Liver (tissue), 9 donors: ENCODE results near the gene ABCA4. TPM values are rescaled to one million over a fixed set of nuclear protein-coding genes. Genes with fewer than 3 reads are reported as not detected.
A peak's percentile ranks its signal among the peaks of the same experiment; 100 is the strongest.

Experiments
- DNase-seq: peaks from one replicate; pipeline ENCODE4 v3.0.0-alpha.2; 2017; ENCODE audit warnings: low spot score
- H3K27ac ChIP-seq, 2 donors: one replicate each; pipeline ENCODE4 v1.7.0; 2013; ENCODE audit warnings: inconsistent platforms in 2 of 2, low read length in 2 of 2, control low read depth in 1 of 2, low read depth in 1 of 2, mild to moderate bottlenecking in 1 of 2
- H3K27me3 ChIP-seq, 4 donors: one replicate each; pipeline versions ENCODE4 v1.6.1 to v1.7.0; 2013; ENCODE audit warnings: low read length in 3 of 4, inconsistent platforms in 1 of 4, mild to moderate bottlenecking in 1 of 4, moderate library complexity in 1 of 4; ENCODE audit not compliant: control insufficient read depth in 4 of 4, insufficient read depth in 4 of 4
- H3K36me3 ChIP-seq, 4 donors: one replicate each; pipeline versions ENCODE4 v1.6.1 to v1.7.0; 2013; ENCODE audit warnings: low read length in 3 of 4, mild to moderate bottlenecking in 3 of 4, low read depth in 1 of 4, moderate library complexity in 1 of 4; ENCODE audit not compliant: control insufficient read depth in 4 of 4, insufficient read depth in 3 of 4
- H3K4me1 ChIP-seq, 4 donors: one replicate each; pipeline versions ENCODE4 v1.6.1 to v1.7.0; 2013; ENCODE audit warnings: low read length in 3 of 4, mild to moderate bottlenecking in 3 of 4, moderate library complexity in 1 of 4; ENCODE audit not compliant: control insufficient read depth in 4 of 4, insufficient read depth in 4 of 4
- H3K4me3 ChIP-seq, 3 donors: one replicate each; pipeline versions ENCODE4 v1.6.1 to v1.7.0; 2013; ENCODE audit warnings: low read length in 3 of 3, control low read depth in 1 of 3, low read depth in 1 of 3, mild to moderate bottlenecking in 1 of 3
- H3K9ac ChIP-seq, 2 donors: one replicate each; pipeline ENCODE4 v1.7.0; 2013; ENCODE audit warnings: low read length in 2 of 2, mild to moderate bottlenecking in 2 of 2, moderate library complexity in 2 of 2, control low read depth in 1 of 2, low read depth in 1 of 2
- H3K9me3 ChIP-seq, 4 donors: one replicate each; pipeline versions ENCODE4 v1.6.1 to v1.7.0; 2013; ENCODE audit warnings: low read length in 3 of 4; ENCODE audit not compliant: control insufficient read depth in 4 of 4
- EGR1 ChIP-seq, 2 donors: IDR thresholded peaks; 2 replicates each; pipeline ENCODE4 v1.6.1; 2016 to 2018; ENCODE audit warnings: antibody characterized with exemption in 2 of 2, low read depth in 2 of 2
- FOXA1 ChIP-seq: IDR thresholded peaks from 2 replicates; pipeline ENCODE4 v1.6.1; 2016; ENCODE audit warnings: antibody characterized with exemption
- FOXA2 ChIP-seq: IDR thresholded peaks from 2 replicates; pipeline ENCODE4 v1.6.1; 2016; ENCODE audit warnings: antibody characterized with exemption
- GABPA ChIP-seq, 2 donors: IDR thresholded peaks in 1 of 2; conservative IDR thresholded peaks in 1 of 2; 2 replicates each; pipeline ENCODE4 v1.6.1; 2016; ENCODE audit warnings: antibody characterized with exemption in 2 of 2, mild to moderate bottlenecking in 1 of 2, moderate library complexity in 1 of 2
- HNF4A ChIP-seq, 2 donors: conservative IDR thresholded peaks; 2 replicates each; pipeline ENCODE4 v1.6.1; 2016; ENCODE audit warnings: antibody characterized with exemption in 2 of 2, mild to moderate bottlenecking in 2 of 2
- HNF4G ChIP-seq: IDR thresholded peaks from 2 replicates; pipeline ENCODE4 v1.6.1; 2016; ENCODE audit warnings: antibody characterized with exemption
- NR2F2 ChIP-seq: IDR thresholded peaks from 2 replicates; pipeline ENCODE4 v1.6.1; 2016; ENCODE audit warnings: antibody characterized with exemption
- RAD21 ChIP-seq, 2 donors: IDR thresholded peaks; 2 replicates each; pipeline ENCODE4 v1.6.1; 2016; ENCODE audit warnings: antibody characterized with exemption in 2 of 2, mild to moderate bottlenecking in 2 of 2
- RXRA ChIP-seq, 2 donors: IDR thresholded peaks; 2 replicates each; pipeline ENCODE4 v1.6.1; 2017 to 2018; ENCODE audit warnings: antibody characterized with exemption in 2 of 2, mild to moderate bottlenecking in 1 of 2
- SP1 ChIP-seq: IDR thresholded peaks from 2 replicates; pipeline ENCODE4 v1.6.1; 2018; ENCODE audit warnings: antibody characterized with exemption, mild to moderate bottlenecking
- TAF1 ChIP-seq: conservative IDR thresholded peaks from 2 replicates; pipeline ENCODE4 v1.6.1; 2016; ENCODE audit warnings: antibody characterized with exemption, mild to moderate bottlenecking
- YY1 ChIP-seq: IDR thresholded peaks from 2 replicates; pipeline ENCODE4 v1.6.1; 2016; ENCODE audit warnings: antibody characterized with exemption, mild to moderate bottlenecking
- WGBS: extraction: QIAGEN DNeasy Blood & Tissue Kit; methylation state at CpG from one replicate; pipeline ENCODE4 v1.1.7; 2013; 5-methylcytosine and 5-hydroxymethylcytosine counted together
- polyA plus RNA-seq, 2 donors: library from polyadenylated mRNA; stranded (reverse) in 1 of 2; unstranded in 1 of 2; fragments of 200-250 nt in 1 of 2; fragments of >200 nt in 1 of 2; fragmentation: Nextera tagmentation in 1 of 2; extraction: Ambion mirVana in 1 of 2; gene quantifications; one replicate each; pipeline versions ENCODE4 v1.2.1 to v1.2.3, GENCODE V29; 2013 to 2015
- total RNA-seq, 2 donors: library from RNA; depleted of rRNA; stranded (reverse); fragments of >200 nt; gene quantifications; one replicate each; pipeline ENCODE4 v1.2.3, GENCODE V29; 2014
- TF ChIP-seq, protein P1 (sequence below): fragments of 150-350 bp; IDR thresholded peaks from 2 replicates; pipeline ENCODE4 v1.5.1; 2017; ENCODE audit warnings: improper control_type of control experiment, low read depth, low read length; ENCODE audit not compliant: missing input control
- TF ChIP-seq, protein P2 (sequence below): IDR thresholded peaks from 2 replicates; pipeline ENCODE4 v1.6.1; 2016; ENCODE audit warnings: antibody characterized with exemption
- donor health status: healthy.
- donor health status: healthy.
- donor health status: healthy.
- donor health status: healthy.
- donor health status: healthy.

The ABCA4 gene
- total and polyA plus RNA-seq, 4 donors, result 0.19 to 1.5 (median 0.38) TPM

DNA sequence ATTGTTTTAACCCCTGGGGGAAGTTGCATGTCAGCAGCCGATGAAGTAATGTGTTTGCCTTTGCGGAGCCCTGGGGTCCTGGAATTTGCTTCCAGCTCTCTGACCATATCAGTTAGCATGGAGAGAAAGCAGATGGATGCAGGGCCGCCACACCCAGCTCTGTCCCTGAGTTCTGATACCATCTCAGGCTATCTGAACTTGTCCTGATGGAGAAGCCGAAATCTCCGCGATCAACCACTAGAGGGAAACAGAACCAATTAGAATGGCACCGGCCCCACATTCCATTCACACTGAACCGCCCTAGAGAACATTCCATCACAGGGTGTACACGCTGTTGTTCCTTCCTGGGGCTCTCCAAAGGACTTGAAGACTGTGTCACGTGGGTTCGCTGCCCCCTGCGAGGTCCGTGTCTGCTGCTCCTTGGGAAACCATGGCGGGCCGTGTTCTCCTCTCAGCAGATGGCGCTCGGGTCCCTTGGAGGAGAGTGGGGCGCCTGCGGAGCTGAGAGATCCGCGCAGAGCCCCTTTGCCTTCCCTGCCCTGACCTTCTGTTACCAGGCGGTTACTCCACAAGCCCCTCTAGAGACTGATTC is 75.4 kb downstream of the ABCA4 start:
- Histone ChIP-seq H3K9ac (no peak overlapping the region), H3K27me3 (no peaks in the 10 kb centered on the region), H3K4me1 (peaks cover 0 to 4% (median 2%) of the 10 kb centered on the region in 4 donors), H3K9me3 (no peaks in the 10 kb centered on the region), H3K36me3 (no peaks in the 10 kb centered on the region), H3K4me3 (peak overlapping the region in 2 of 3 donors; percentile 32 to 38), H3K27ac (peak overlapping the region; percentile 33 to 43)
- peak; percentile 68 for DNase-seq
- peak; percentile 89 to 92 for TF ChIP-seq RAD21 (IDR thresholded peaks at IDR 0.05)
- no peak for TF ChIP-seq HNF4G
- no peak for TF ChIP-seq TAF1
- peak in 1 of 2 donors; percentile 17 for TF ChIP-seq RXRA (IDR thresholded peaks at IDR 0.05)
- no peak for TF ChIP-seq EGR1 (IDR thresholded peaks at IDR 0.05; ENCODE audit: low read depth in 2 of 2)
- TF ChIP-seq NR2F2, result peak; percentile 26
- TF ChIP-seq YY1, result peak; percentile 14
- TF ChIP-seq SP1, result peak; percentile 34
- TF ChIP-seq, protein P1, sequence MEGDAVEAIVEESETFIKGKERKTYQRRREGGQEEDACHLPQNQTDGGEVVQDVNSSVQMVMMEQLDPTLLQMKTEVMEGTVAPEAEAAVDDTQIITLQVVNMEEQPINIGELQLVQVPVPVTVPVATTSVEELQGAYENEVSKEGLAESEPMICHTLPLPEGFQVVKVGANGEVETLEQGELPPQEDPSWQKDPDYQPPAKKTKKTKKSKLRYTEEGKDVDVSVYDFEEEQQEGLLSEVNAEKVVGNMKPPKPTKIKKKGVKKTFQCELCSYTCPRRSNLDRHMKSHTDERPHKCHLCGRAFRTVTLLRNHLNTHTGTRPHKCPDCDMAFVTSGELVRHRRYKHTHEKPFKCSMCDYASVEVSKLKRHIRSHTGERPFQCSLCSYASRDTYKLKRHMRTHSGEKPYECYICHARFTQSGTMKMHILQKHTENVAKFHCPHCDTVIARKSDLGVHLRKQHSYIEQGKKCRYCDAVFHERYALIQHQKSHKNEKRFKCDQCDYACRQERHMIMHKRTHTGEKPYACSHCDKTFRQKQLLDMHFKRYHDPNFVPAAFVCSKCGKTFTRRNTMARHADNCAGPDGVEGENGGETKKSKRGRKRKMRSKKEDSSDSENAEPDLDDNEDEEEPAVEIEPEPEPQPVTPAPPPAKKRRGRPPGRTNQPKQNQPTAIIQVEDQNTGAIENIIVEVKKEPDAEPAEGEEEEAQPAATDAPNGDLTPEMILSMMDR, result peak; percentile 66
- peak in 1 of 2 donors; percentile 26 for TF ChIP-seq HNF4A (conservative IDR thresholded peaks at IDR 0.05)
- WGBS, result 20% methylated on average over 22 of the region's 22 CpGs

DNA sequence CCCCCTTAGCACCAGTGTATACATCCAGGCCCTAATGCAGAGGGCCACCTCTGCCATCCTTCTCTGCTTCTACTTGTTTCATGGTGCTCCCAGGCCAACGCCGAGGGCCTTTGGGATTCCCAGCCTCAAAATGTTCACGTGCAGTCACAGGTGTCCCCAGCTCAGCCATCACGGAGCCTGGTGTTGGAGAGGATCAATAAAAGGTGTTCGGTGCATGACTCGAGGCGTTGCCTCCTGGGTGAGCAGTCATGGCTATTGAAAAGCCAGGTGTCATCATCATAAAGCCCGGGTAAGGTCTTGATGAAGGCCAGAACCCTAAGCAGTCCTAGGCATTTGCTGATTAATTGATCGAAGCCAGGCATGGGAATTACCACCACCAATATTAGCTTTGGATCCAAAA is 76.1 kb downstream of the ABCA4 start:
- no peaks in the 10 kb centered on the region for H3K9me3 ChIP-seq
- H3K27me3 ChIP-seq, result no peaks in the 10 kb centered on the region
- no peak for TF ChIP-seq RXRA (IDR thresholded peaks at IDR 0.05)
- no peak for TF ChIP-seq FOXA1
- no peak for TF ChIP-seq YY1
- H3K27ac ChIP-seq, result peak overlapping the region; percentile 53 to 62
- H3K9ac ChIP-seq, result no peak overlapping the region
- H3K36me3 ChIP-seq, result no peaks in the 10 kb centered on the region
- DNase-seq, result no peak
- WGBS, result 86% methylated on average over 9 of the region's 9 CpGs
- peaks cover 0 to 4% (median 2%) of the 10 kb centered on the region in 4 donors for H3K4me1 ChIP-seq
- H3K4me3 ChIP-seq, result no peak overlapping the region

DNA sequence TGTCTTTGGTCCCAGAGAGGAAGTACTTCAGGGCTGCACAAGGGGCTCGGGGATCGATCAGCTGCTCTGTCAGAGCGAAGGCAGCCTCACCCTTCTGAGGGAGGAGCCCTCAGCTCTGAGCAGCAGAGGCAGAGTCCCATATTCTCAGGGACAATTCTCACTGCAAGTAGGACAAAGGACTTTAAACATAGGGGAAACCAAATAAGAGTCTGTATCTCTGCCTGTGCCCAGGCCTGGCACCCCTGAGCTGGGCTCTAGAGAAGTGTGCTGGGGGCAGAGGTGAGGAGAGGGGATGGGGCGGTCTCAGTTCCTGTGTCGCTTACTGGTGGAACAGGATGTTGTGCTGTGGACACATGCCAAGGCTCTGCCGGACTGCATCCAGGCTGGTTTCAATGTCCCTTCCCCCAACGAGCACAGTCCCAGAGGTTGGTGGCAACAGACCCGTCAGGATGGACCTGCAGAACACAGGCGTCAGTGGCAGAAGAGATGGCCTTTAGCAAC is 76.6 kb downstream of the ABCA4 start:
- Histone ChIP-seq H3K27me3 (no peaks in the 10 kb centered on the region), H3K9ac (no peak overlapping the region), H3K9me3 (no peaks in the 10 kb centered on the region), H3K4me1 (peaks cover 0 to 4% (median 2%) of the 10 kb centered on the region in 4 donors), H3K36me3 (no peaks in the 10 kb centered on the region), H3K27ac (peak overlapping the region; percentile 53 to 62), H3K4me3 (no peak overlapping the region)
- TF ChIP-seq NR2F2 (peak; percentile 89), FOXA2 (no peak), RAD21 (IDR thresholded peaks at IDR 0.05) (peak in 1 of 2 donors; percentile 15), HNF4A (conservative IDR thresholded peaks at IDR 0.05) (no peak), YY1 (no peak), TAF1 (no peak), GABPA (IDR thresholded peaks at IDR 0.05 in 1 of 2, conservative IDR thresholded peaks at IDR 0.05 in 1 of 2) (no peak)
- TF ChIP-seq, protein P2, sequence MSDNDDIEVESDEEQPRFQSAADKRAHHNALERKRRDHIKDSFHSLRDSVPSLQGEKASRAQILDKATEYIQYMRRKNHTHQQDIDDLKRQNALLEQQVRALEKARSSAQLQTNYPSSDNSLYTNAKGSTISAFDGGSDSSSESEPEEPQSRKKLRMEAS, result no peak
- 57% methylated on average over 9 of the region's 9 CpGs for WGBS
- no peak for DNase-seq
